H9 (cell line): ENCODE measurements around the gene FBXO41. TPM values are rescaled to one million over a fixed set of nuclear protein-coding genes. Genes with fewer than 3 reads are reported as not detected.

Source experiments
- DNase-seq: peaks from one replicate; pipeline ENCODE4 v3.0.0-alpha.2; 2017
- H2AFZ ChIP-seq: one replicate; pipeline ENCODE4 v1.6.1; 2013; ENCODE audit warnings: mild to moderate bottlenecking, low read length, control low read depth, moderate library complexity
- H2AK5ac ChIP-seq: 2 replicates; pipeline ENCODE4 v1.6.1; 2013; ENCODE audit warnings: low read length, control low read depth, mixed read lengths; ENCODE audit not compliant: insufficient read length
- H2BK120ac ChIP-seq: one replicate; pipeline ENCODE4 v1.6.1; 2013; ENCODE audit warnings: low read depth, mild to moderate bottlenecking, low read length, control low read depth, inconsistent platforms; ENCODE audit not compliant: poor library complexity, severe bottlenecking
- H2BK12ac ChIP-seq: 2 replicates; pipeline ENCODE4 v1.6.1; 2013; ENCODE audit warnings: low read length, control low read depth, mixed read lengths, low read depth; ENCODE audit not compliant: insufficient read length
- H2BK15ac ChIP-seq: 2 replicates; pipeline ENCODE4 v1.6.1; 2013; ENCODE audit warnings: low read depth, low read length, control low read depth
- H2BK20ac ChIP-seq: one replicate; pipeline ENCODE4 v1.6.1; 2013; ENCODE audit warnings: low read depth, mild to moderate bottlenecking, low read length, control low read depth, inconsistent platforms; ENCODE audit not compliant: poor library complexity, severe bottlenecking
- H2BK5ac ChIP-seq: 2 replicates; pipeline ENCODE4 v1.6.1; 2013; ENCODE audit warnings: low read length, control low read depth, mixed read lengths; ENCODE audit not compliant: insufficient read length
- H3K14ac ChIP-seq: 2 replicates; pipeline ENCODE4 v1.6.1; 2013; ENCODE audit warnings: low read length, control low read depth; ENCODE audit not compliant: insufficient read depth
- H3K18ac ChIP-seq: 2 replicates; pipeline ENCODE4 v1.6.1; 2013; ENCODE audit warnings: low read depth, mild to moderate bottlenecking, mixed read lengths, low read length, control low read depth; ENCODE audit not compliant: insufficient read length
- H3K23ac ChIP-seq: 2 replicates; pipeline ENCODE4 v1.6.1; 2013; ENCODE audit warnings: low read length, control low read depth, mixed read lengths, low read depth; ENCODE audit not compliant: insufficient read length
- H3K23me2 ChIP-seq: 2 replicates; pipeline ENCODE4 v1.6.1; 2013; ENCODE audit warnings: low read depth, mild to moderate bottlenecking, mixed read lengths, low read length, control low read depth; ENCODE audit not compliant: insufficient read length, poor library complexity, severe bottlenecking
- H3K27ac ChIP-seq: 2 replicates; pipeline ENCODE4 v1.5.1; 2013; ENCODE audit warnings: low read length, control low read depth, mixed read lengths, low read depth; ENCODE audit not compliant: insufficient read length
- H3K27me3 ChIP-seq: 2 replicates; pipeline ENCODE4 v1.6.1; 2013; ENCODE audit warnings: low read length, control low read depth, inconsistent platforms; ENCODE audit not compliant: insufficient read depth
- H3K4ac ChIP-seq: 2 replicates; pipeline ENCODE4 v1.6.1; 2013; ENCODE audit warnings: low read depth, mild to moderate bottlenecking, control low read depth, inconsistent platforms, low read length, moderate library complexity
- H3K4me1 ChIP-seq: 2 replicates; pipeline ENCODE4 v1.6.1; 2013; ENCODE audit warnings: low read length, control low read depth, inconsistent platforms; ENCODE audit not compliant: insufficient read depth
- H3K4me2 ChIP-seq: 2 replicates; pipeline ENCODE4 v1.6.1; 2013; ENCODE audit warnings: low read length, control low read depth, mixed read lengths; ENCODE audit not compliant: insufficient read length, insufficient read depth
- H3K56ac ChIP-seq: 2 replicates; pipeline ENCODE4 v1.6.1; 2013; ENCODE audit warnings: low read depth, mild to moderate bottlenecking, mixed read lengths, low read length, control low read depth; ENCODE audit not compliant: insufficient read length
- H3K79me1 ChIP-seq: 2 replicates; pipeline ENCODE4 v1.6.1; 2013; ENCODE audit warnings: low read depth, mild to moderate bottlenecking, moderate library complexity, low read length, control low read depth, inconsistent platforms; ENCODE audit not compliant: insufficient read depth, poor library complexity, severe bottlenecking
- H3K79me2 ChIP-seq: 2 replicates; pipeline ENCODE4 v1.6.1; 2013; ENCODE audit warnings: low read length, control low read depth, inconsistent platforms; ENCODE audit not compliant: insufficient read depth
- H3K9ac ChIP-seq: 2 replicates; pipeline ENCODE4 v1.6.1; 2013; ENCODE audit warnings: low read length, control low read depth, mixed read lengths; ENCODE audit not compliant: insufficient read length; ENCODE audit errors: extremely low read depth
- H3K9me3 ChIP-seq: one replicate; pipeline ENCODE4 v1.6.1; 2013; ENCODE audit warnings: low read depth, low read length, inconsistent platforms; ENCODE audit not compliant: control insufficient read depth
- H3T11ph ChIP-seq: one replicate; pipeline ENCODE4 v1.6.1; 2013; ENCODE audit warnings: mild to moderate bottlenecking, low read length, control low read depth, inconsistent platforms
- H4K20me1 ChIP-seq: one replicate; pipeline ENCODE4 v1.6.1; 2013; ENCODE audit not compliant: control insufficient read depth, insufficient read length, insufficient read depth
- H4K5ac ChIP-seq: 2 replicates; pipeline ENCODE4 v1.6.1; 2013; ENCODE audit warnings: low read depth, mild to moderate bottlenecking, mixed read lengths, low read length, control low read depth; ENCODE audit not compliant: insufficient read length
- H4K8ac ChIP-seq: replicated peaks from 2 replicates; pipeline ENCODE4 v1.6.1; 2013; ENCODE audit warnings: low read length, control low read depth, mixed read lengths, low read depth; ENCODE audit not compliant: insufficient read length
- H4K91ac ChIP-seq: 2 replicates; pipeline ENCODE4 v1.6.1; 2013; ENCODE audit warnings: low read depth, mild to moderate bottlenecking, moderate library complexity, mixed read lengths, low read length, control low read depth; ENCODE audit not compliant: insufficient read length
- H3K27ac Mint-ChIP-seq, 3 experiments: 2 replicates in 2 of 3; 3 replicates in 1 of 3; pipeline ENCODE4 v1.8.0; 2020 to 2021; ENCODE audit warnings: mixed read lengths in 3 of 3, mild to moderate bottlenecking in 1 of 3, moderate library complexity in 1 of 3
- H3K27me3 Mint-ChIP-seq: 2 replicates; pipeline ENCODE4 v1.8.0; 2021; ENCODE audit warnings: low read depth, mild to moderate bottlenecking, moderate library complexity, mixed read lengths
- H3K36me3 Mint-ChIP-seq, 3 experiments: 2 replicates in 2 of 3; 3 replicates in 1 of 3; pipeline ENCODE4 v1.8.0; 2020 to 2021; ENCODE audit warnings: low read depth in 3 of 3, mixed read lengths in 3 of 3; ENCODE audit not compliant: insufficient read depth in 1 of 3
- H3K4me1 Mint-ChIP-seq, 2 experiments: 2 replicates each; pipeline ENCODE4 v1.8.0; 2020; ENCODE audit warnings: mixed read lengths in 2 of 2
- H3K4me3 Mint-ChIP-seq, 2 experiments: 2 replicates in 1 of 2; 3 replicates in 1 of 2; pipeline ENCODE4 v1.8.0; 2020 to 2021; ENCODE audit warnings: mild to moderate bottlenecking in 2 of 2, mixed read lengths in 2 of 2, moderate library complexity in 1 of 2
- H3K9me3 Mint-ChIP-seq, 2 experiments: 2 replicates in 1 of 2; 3 replicates in 1 of 2; pipeline ENCODE4 v1.8.0; 2020; ENCODE audit warnings: mild to moderate bottlenecking in 2 of 2, mixed read lengths in 2 of 2, moderate library complexity in 1 of 2
- WGBS: extraction: QIAGEN DNeasy Blood & Tissue Kit; methylation state at CpG from one replicate; pipeline ENCODE4 v1.1.7; 2013; ENCODE audit warnings: missing lambda C conversion rate, low lambda C conversion rate, mixed read lengths; ENCODE audit not compliant: insufficient read length; ENCODE audit errors: extremely low coverage; 5-methylcytosine and 5-hydroxymethylcytosine counted together
- total RNA-seq: library from RNA; stranded (reverse); gene quantifications from 2 replicates; pipeline ENCODE4 v1.2.1, GENCODE V29; 2021
- TF ChIP-seq, protein P1 (sequence below): fragments of 200-600 bp; sonication (generic); conservative IDR thresholded peaks from 3 replicates; pipeline ENCODE4 v1.8.0; 2021; ENCODE audit warnings: antibody characterized with exemption, mild to moderate bottlenecking

The FBXO41 gene
- total RNA-seq, 1 experiment from 2014 or later, result 16.2 TPM

- no peak overlapping the region for H3K4ac ChIP-seq
- H4K8ac ChIP-seq, result no peak overlapping the region
- H3K79me1 ChIP-seq, result no peaks in the 10 kb centered on the region
- TF ChIP-seq, protein P1, sequence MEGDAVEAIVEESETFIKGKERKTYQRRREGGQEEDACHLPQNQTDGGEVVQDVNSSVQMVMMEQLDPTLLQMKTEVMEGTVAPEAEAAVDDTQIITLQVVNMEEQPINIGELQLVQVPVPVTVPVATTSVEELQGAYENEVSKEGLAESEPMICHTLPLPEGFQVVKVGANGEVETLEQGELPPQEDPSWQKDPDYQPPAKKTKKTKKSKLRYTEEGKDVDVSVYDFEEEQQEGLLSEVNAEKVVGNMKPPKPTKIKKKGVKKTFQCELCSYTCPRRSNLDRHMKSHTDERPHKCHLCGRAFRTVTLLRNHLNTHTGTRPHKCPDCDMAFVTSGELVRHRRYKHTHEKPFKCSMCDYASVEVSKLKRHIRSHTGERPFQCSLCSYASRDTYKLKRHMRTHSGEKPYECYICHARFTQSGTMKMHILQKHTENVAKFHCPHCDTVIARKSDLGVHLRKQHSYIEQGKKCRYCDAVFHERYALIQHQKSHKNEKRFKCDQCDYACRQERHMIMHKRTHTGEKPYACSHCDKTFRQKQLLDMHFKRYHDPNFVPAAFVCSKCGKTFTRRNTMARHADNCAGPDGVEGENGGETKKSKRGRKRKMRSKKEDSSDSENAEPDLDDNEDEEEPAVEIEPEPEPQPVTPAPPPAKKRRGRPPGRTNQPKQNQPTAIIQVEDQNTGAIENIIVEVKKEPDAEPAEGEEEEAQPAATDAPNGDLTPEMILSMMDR, result peak; percentile 95
- H3K23me2 ChIP-seq, result no peaks in the 10 kb centered on the region
- H3K4me2 ChIP-seq, result no peak overlapping the region
- no peak overlapping the region for H2AK5ac ChIP-seq
- H3K14ac ChIP-seq, result no peak overlapping the region
- no peak overlapping the region for H3K18ac ChIP-seq
- H3K27ac ChIP-seq, result no peak overlapping the region
- H2BK12ac ChIP-seq, result no peak overlapping the region
- H2BK15ac ChIP-seq, result peak overlapping the region; percentile 9; the same call in 1 of the 2 replicates
- no peak overlapping the region for H3K56ac ChIP-seq
- Mint-ChIP-seq H3K27me3 (peaks cover 6% of the 10 kb centered on the region), H3K4me1 (peaks cover 19 to 33% of the 10 kb centered on the region in 2 experiments), H3K36me3 (no peaks in the 10 kb centered on the region), H3K27ac (no peak overlapping the region), H3K4me3 (peak overlapping the region in 1 of 2 experiments; percentile 16; a peak in 1 of 5 replicates), H3K9me3 (no peaks in the 10 kb centered on the region)
- H4K5ac ChIP-seq, result no peak overlapping the region
- H4K20me1 ChIP-seq, result no peaks in the 10 kb centered on the region
- H3K4me1 ChIP-seq, result 0 out of 2 replicates have a peak, but pooled peaks cover 2% of the 10 kb centered on the region
- H2BK5ac ChIP-seq, result no peak overlapping the region
- no peak overlapping the region for H2BK20ac ChIP-seq
- H3K23ac ChIP-seq, result no peak overlapping the region
- H2AFZ ChIP-seq, result no peak overlapping the region
- no peaks in the 10 kb centered on the region for H3K9me3 ChIP-seq
- no peak overlapping the region for H3K9ac ChIP-seq
- peaks cover 7% of the 10 kb centered on the region; the same call in 1 of the 2 replicates for H3K79me2 ChIP-seq
- DNase-seq, result peak; percentile 82
- no peak overlapping the region for H2BK120ac ChIP-seq
- H4K91ac ChIP-seq, result no peak overlapping the region
- WGBS, result no CpG with 5 or more reads among the region's 20 CpGs
- H3K27me3 ChIP-seq, result no peaks in the 10 kb centered on the region
- H3T11ph ChIP-seq, result no peak overlapping the region
Observed at GRCh38 chr2:73212448-73213176, 71.7 kb downstream of the FBXO41 start.
